Lower leg skin (tissue), 4 donors: ENCODE results near the gene CDH11. TPM values are rescaled to one million over a fixed set of nuclear protein-coding genes. Genes with fewer than 3 reads are reported as not detected.

ENCODE experiments used
- DNase-seq, 2 donors: peaks; one replicate each; pipeline ENCODE4 v3.0.0-alpha.2; 2019; ENCODE audit warnings: low spot score in 2 of 2
- H3K4me3 ChIP-seq: fragments of 200-600 bp; sonication (generic); 2 replicates; pipeline ENCODE4 v1.5.1; 2017; ENCODE audit warnings: mild to moderate bottlenecking, low read depth; ENCODE audit not compliant: poor library complexity, severe bottlenecking
- CTCF ChIP-seq, 3 donors: fragments of 450-650 bp; IDR thresholded peaks; one replicate each; pipeline ENCODE4 v1.5.1; 2016; ENCODE audit warnings: antibody characterized with exemption in 3 of 3, mild to moderate bottlenecking in 3 of 3, moderate library complexity in 2 of 3
- POLR2A ChIP-seq, 2 donors: fragments of 450-650 bp; IDR thresholded peaks; one replicate each; pipeline ENCODE4 v1.6.1; 2016 to 2017; ENCODE audit warnings: antibody characterized with exemption in 2 of 2, mild to moderate bottlenecking in 1 of 2, moderate library complexity in 1 of 2
- WGBS, 2 donors: methylation state at CpG; one replicate each; pipeline ENCODE4 v1.1.5; 2018; 5-methylcytosine and 5-hydroxymethylcytosine counted together
- intact Hi-C: fragments of 100-400 bp; cut with DNase I; formaldehyde crosslinking; loops from one replicate; pipeline ENCODE4 v1.15.0; 2023; ENCODE audit warnings: low total_unique reads
- total RNA-seq, 4 donors: library from RNA; depleted of rRNA; stranded (reverse); fragments of >200 nt; gene quantifications; one replicate each; pipeline ENCODE4 v1.1.0, GENCODE V29; 2016

Gene CDH11
- total RNA-seq, 4 donors from 2014 or later, result 37.4 to 78.8 (median 47.5) TPM

GRCh38 chr16:64919929-64920607 is 201.8 kb downstream of the CDH11 start:
- H3K4me3 ChIP-seq, result no peak overlapping the region
- intact Hi-C loops, result no loop called here
- no peak for DNase-seq
- WGBS, 2 donors, result 64 to 73% methylated on average over 2 of the region's 2 CpGs
- no peak for TF ChIP-seq POLR2A (IDR thresholded peaks at IDR 0.05)
- TF ChIP-seq CTCF (IDR thresholded peaks at IDR 0.05), result no peak

GRCh38 chr16:64919141-64919540 is 202.7 kb downstream of the CDH11 start:
- TF ChIP-seq CTCF (IDR thresholded peaks at IDR 0.05) (no peak), POLR2A (IDR thresholded peaks at IDR 0.05) (no peak)
- WGBS, 2 donors, result 59 to 62% methylated on average over 1 of the region's 1 CpG
- H3K4me3 ChIP-seq, result no peak overlapping the region
- DNase-seq, result no peak
- intact Hi-C loops, result no loop called here

GRCh38 chr16:64916051-64916450 is 205.8 kb downstream of the CDH11 start:
- H3K4me3 ChIP-seq, result no peak overlapping the region
- TF ChIP-seq CTCF (IDR thresholded peaks at IDR 0.05), result no peak
- TF ChIP-seq POLR2A (IDR thresholded peaks at IDR 0.05), result no peak
- intact Hi-C loops, result no loop called here
- DNase-seq, result no peak
- WGBS, 2 donors, result 85 to 92% methylated on average over 2 of the region's 2 CpGs

GRCh38 chr16:64910356-64910755 is 211.5 kb downstream of the CDH11 start:
- 33 to 53% methylated on average over 6 of the region's 6 CpGs for WGBS, 2 donors
- TF ChIP-seq CTCF (IDR thresholded peaks at IDR 0.05) (no peak), POLR2A (IDR thresholded peaks at IDR 0.05) (no peak)
- no peak for DNase-seq
- intact Hi-C loops, result no loop called here
- no peak overlapping the region for H3K4me3 ChIP-seq

- no peak for DNase-seq
- TF ChIP-seq CTCF (IDR thresholded peaks at IDR 0.05) (no peak), POLR2A (IDR thresholded peaks at IDR 0.05) (no peak)
- no peak overlapping the region for H3K4me3 ChIP-seq
- 56 to 66% methylated on average over 5 of the region's 5 CpGs for WGBS, 2 donors
- intact Hi-C loops, result no loop called here
These were observed 214.0 kb downstream of the CDH11 start for GRCh38 chr16:64907844-64908243.

- intact Hi-C loops, result no loop called here
- H3K4me3 ChIP-seq, result no peak overlapping the region
- WGBS, 2 donors, result 78 to 83% methylated on average over 3 of the region's 3 CpGs
- no peak for TF ChIP-seq POLR2A (IDR thresholded peaks at IDR 0.05)
- no peak for TF ChIP-seq CTCF (IDR thresholded peaks at IDR 0.05)
- DNase-seq, result no peak
These were observed 218.1 kb downstream of the CDH11 start for GRCh38 chr16:64903770-64904169.
